Tibial artery (tissue), 4 donors: ENCODE results near the gene PLXNA2.

Source experiments
- DNase-seq, 2 donors: peaks; one replicate each; pipeline ENCODE4 v3.0.0-alpha.2; 2019
- H3K27ac ChIP-seq, 2 donors: fragments of 200-600 bp; sonication (generic) in 1 of 2; 1 replicate in 1 of 2; 2 replicates in 1 of 2; pipeline ENCODE4 v1.5.1; 2018 to 2019; ENCODE audit warnings: mild to moderate bottlenecking in 1 of 2
- H3K27me3 ChIP-seq, 2 donors: fragments of 200-600 bp; sonication (generic) in 1 of 2; one replicate each; pipeline versions ENCODE4 v1.5.1 to v1.6.0; 2016 to 2019
- H3K36me3 ChIP-seq, 3 donors: fragments of 200-600 bp; sonication (generic) in 2 of 3; one replicate each; pipeline ENCODE4 v1.5.1; 2016 to 2019; ENCODE audit warnings: mild to moderate bottlenecking in 2 of 3
- H3K4me1 ChIP-seq, 4 donors: fragments of 200-600 bp; sonication (generic) in 2 of 4; 1 replicate in 3 of 4; 2 replicates in 1 of 4; pipeline ENCODE4 v1.5.1; 2016 to 2019
- H3K4me3 ChIP-seq, 2 donors: fragments of 200-600 bp; sonication (generic) in 1 of 2; 1 replicate in 1 of 2; 2 replicates in 1 of 2; pipeline ENCODE4 v1.5.1; 2018 to 2019; ENCODE audit warnings: mild to moderate bottlenecking in 2 of 2
- H3K9me3 ChIP-seq, 3 donors: fragments of 200-600 bp; sonication (generic) in 1 of 3; one replicate each; pipeline ENCODE4 v1.5.1; 2016 to 2019
- intact Hi-C: fragments of 100-400 bp; cut with DNase I; formaldehyde crosslinking; loops from one replicate; pipeline ENCODE4 v1.15.0; 2023; ENCODE audit warnings: low total_unique reads
- TF ChIP-seq, protein P1 (sequence below), 2 experiments: fragments of 200-600 bp in 1 of 2; fragments of 450-650 bp in 1 of 2; IDR thresholded peaks; one replicate each; pipeline ENCODE4 v1.5.1; 2017 to 2019; ENCODE audit warnings: antibody characterized with exemption in 2 of 2, mild to moderate bottlenecking in 1 of 2, moderate library complexity in 1 of 2

PLXNA2 gene

DNA sequence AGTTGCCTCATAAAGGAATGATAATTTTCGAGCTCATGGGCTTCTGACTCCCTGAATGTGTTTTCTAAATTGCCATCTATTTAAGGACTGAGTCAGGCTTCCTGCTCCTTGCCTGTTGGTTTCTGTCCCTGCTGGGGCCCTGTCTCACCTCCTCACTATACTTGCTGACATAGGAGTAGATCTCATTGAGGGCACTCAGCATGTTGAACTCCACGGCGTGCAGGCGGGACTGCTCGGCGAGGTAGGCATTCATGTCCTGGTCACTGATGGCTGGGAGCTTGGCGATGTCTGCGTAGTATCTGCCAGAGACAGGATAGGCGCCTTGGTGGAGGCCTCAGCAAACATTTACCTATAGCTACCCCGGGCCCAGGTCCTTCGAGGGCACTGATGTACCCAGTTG is 216.3 kb downstream of the PLXNA2 start:
- Histone ChIP-seq H3K9me3 (no peaks in the 10 kb centered on the region), H3K27me3 (no peaks in the 10 kb centered on the region), H3K27ac (no peak overlapping the region), H3K4me1 (peaks cover 7 to 38% (median 30%) of the 10 kb centered on the region in 4 donors), H3K4me3 (no peak overlapping the region), H3K36me3 (peaks cover 25 to 49% (median 40%) of the 10 kb centered on the region in 3 donors)
- intact Hi-C loops: loop anchor here (10.0 kb wide), 1 partner anchor 67 kb away; no protein-coding TSS in a partner anchor
- DNase-seq: no peak
- TF ChIP-seq, protein P1, sequence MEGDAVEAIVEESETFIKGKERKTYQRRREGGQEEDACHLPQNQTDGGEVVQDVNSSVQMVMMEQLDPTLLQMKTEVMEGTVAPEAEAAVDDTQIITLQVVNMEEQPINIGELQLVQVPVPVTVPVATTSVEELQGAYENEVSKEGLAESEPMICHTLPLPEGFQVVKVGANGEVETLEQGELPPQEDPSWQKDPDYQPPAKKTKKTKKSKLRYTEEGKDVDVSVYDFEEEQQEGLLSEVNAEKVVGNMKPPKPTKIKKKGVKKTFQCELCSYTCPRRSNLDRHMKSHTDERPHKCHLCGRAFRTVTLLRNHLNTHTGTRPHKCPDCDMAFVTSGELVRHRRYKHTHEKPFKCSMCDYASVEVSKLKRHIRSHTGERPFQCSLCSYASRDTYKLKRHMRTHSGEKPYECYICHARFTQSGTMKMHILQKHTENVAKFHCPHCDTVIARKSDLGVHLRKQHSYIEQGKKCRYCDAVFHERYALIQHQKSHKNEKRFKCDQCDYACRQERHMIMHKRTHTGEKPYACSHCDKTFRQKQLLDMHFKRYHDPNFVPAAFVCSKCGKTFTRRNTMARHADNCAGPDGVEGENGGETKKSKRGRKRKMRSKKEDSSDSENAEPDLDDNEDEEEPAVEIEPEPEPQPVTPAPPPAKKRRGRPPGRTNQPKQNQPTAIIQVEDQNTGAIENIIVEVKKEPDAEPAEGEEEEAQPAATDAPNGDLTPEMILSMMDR (IDR thresholded peaks at IDR 0.05): no peak

- no peaks in the 10 kb centered on the region for H3K9me3 ChIP-seq
- intact Hi-C loops: loop anchor here (10.0 kb wide), 1 partner anchor 68 kb away; no protein-coding TSS in a partner anchor
- peaks cover 20 to 41% (median 31%) of the 10 kb centered on the region in 3 donors for H3K36me3 ChIP-seq
- H3K4me3 ChIP-seq: no peak overlapping the region
- TF ChIP-seq, protein P1 (IDR thresholded peaks at IDR 0.05): no peak
- no peak for DNase-seq
- H3K27me3 ChIP-seq: no peaks in the 10 kb centered on the region
- H3K4me1 ChIP-seq: peaks cover 7 to 46% (median 29%) of the 10 kb centered on the region in 4 donors
- no peak overlapping the region for H3K27ac ChIP-seq
Measured at GRCh38 chr1:208026880-208027438, 217.2 kb downstream of the PLXNA2 start.

DNA sequence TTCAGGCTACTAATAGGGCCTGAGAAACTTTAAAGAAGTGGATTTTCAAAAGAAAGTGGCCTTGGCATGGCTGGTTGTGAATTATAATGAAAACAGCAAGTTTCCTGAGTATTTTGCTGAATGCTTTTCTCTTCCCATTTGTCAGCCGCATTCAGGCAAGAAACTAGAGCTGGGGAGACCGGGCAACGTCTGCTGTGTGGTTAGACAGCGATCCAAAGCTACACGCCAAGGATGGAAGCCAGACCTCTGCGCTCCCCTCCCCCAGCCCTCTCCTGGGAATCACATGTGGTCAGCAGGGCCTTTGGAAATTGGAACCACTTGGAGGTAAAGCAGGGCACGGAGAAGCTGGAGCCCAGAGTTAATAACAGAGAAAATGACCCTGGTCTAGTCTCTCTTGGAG is 219.2 kb downstream of the PLXNA2 start:
- peaks cover 0 to 27% (median 10%) of the 10 kb centered on the region in 4 donors for H3K4me1 ChIP-seq
- no peaks in the 10 kb centered on the region for H3K27me3 ChIP-seq
- peak overlapping the region in 1 of 2 donors; percentile 27 for H3K27ac ChIP-seq
- no peaks in the 10 kb centered on the region for H3K9me3 ChIP-seq
- intact Hi-C loops: loop anchor here (10.0 kb wide), 1 partner anchor 70 kb away; no protein-coding TSS in a partner anchor
- TF ChIP-seq, protein P1 (IDR thresholded peaks at IDR 0.05): no peak
- no peak for DNase-seq
- H3K4me3 ChIP-seq: no peak overlapping the region
- peaks cover 18 to 35% (median 26%) of the 10 kb centered on the region in 3 donors for H3K36me3 ChIP-seq

DNA sequence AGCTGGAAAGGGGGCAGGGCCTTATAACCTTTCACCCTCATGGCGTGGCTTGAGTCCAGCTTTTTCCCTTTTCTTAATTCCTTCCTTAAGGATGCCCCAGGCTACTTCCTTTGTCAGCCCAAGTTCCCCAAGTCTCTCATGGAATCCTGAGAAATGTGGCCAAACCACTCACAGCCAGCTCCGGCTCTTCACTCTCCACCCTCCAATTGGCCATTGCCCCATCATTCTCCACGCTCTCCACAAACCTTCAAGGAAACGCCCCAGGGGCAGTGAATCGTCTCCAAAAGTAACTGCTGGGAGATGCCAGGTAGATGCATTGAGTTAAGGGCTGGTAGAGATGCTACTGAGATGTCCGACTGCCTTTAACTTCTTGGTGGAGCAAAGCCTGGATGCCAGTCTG is 219.8 kb downstream of the PLXNA2 start:
- Histone ChIP-seq H3K9me3 (no peaks in the 10 kb centered on the region), H3K27ac (no peak overlapping the region), H3K4me3 (no peak overlapping the region), H3K27me3 (no peaks in the 10 kb centered on the region), H3K4me1 (peaks cover 0 to 20% (median 4%) of the 10 kb centered on the region in 4 donors), H3K36me3 (peaks cover 18 to 35% (median 26%) of the 10 kb centered on the region in 3 donors)
- intact Hi-C loops: loop anchor here (10.0 kb wide), 1 partner anchor 70 kb away; no protein-coding TSS in a partner anchor
- DNase-seq: no peak
- TF ChIP-seq, protein P1 (IDR thresholded peaks at IDR 0.05): no peak

DNA sequence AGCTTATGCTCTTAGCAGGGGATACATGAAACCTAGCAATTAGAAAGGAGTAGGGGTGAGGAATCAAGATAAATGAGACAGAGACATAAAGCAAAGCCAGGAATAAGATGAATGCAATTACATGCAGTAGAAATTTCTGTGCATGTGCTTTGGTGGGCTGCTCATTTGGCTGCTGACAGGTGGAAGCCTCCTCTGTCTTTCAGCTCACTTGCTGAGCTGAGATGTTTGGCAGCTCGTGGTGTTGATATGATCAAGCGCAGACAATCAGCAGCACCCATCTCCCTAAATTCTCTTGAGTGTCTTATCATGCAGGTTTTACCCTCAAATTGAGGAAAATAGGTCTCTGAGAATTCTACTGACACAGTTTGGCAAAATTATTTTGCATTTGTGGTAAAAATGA is 224.9 kb downstream of the PLXNA2 start:
- H3K4me1 ChIP-seq: peaks cover 0 to 11% (median 0%) of the 10 kb centered on the region in 4 donors
- DNase-seq: no peak
- no peaks in the 10 kb centered on the region for H3K9me3 ChIP-seq
- H3K4me3 ChIP-seq: no peak overlapping the region
- no peaks in the 10 kb centered on the region for H3K27me3 ChIP-seq
- intact Hi-C loops: no loop called here
- TF ChIP-seq, protein P1 (IDR thresholded peaks at IDR 0.05): no peak
- H3K27ac ChIP-seq: no peak overlapping the region
- no peaks in the 10 kb centered on the region for H3K36me3 ChIP-seq
